Measurements from ENCODE around the gene AKAP13.
"Not testable (repeated sequence)": the region's sequence is repeated elsewhere in the genome, so short reads cannot be mapped to it uniquely, and the experiment has no call there.

Gene AKAP13

DNA sequence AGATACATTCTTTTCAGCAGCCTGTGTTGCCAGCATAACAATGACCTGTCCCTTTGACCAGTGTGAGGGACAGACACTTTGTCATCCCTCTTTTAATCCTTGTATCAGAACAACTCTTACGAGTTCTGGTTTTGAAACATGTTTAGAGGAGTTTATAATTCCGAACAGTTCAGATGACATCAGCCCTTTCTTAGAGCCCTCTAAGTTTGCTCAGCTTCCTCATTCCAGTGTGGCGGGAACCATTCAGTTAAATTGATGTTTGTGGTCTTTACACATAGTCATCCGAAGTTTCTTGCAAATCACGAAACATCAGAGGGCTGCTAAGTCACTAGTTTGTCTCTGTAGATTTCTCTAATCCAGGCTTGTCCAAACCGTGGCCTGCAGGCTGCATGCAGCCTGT is 102.5 kb downstream of the AKAP13 start:
- H3K4me1 ChIP-seq (ENCODE audit: control insufficient read depth in 1 of 2, insufficient read depth in 1 of 2, low read depth in 1 of 2, low read length in 1 of 2) = no peaks in the 10 kb centered on the region
- H3K27ac ChIP-seq = no peak overlapping the region
- H3K4me3 ChIP-seq (ENCODE audit: low read depth in 1 of 2, low read length in 1 of 2) = no peak overlapping the region
- no peaks in the 10 kb centered on the region for H3K9me3 ChIP-seq
- no peaks in the 10 kb centered on the region for H3K27me3 ChIP-seq
- no peaks in the 10 kb centered on the region for H3K36me3 ChIP-seq
- TF ChIP-seq, protein P1, sequence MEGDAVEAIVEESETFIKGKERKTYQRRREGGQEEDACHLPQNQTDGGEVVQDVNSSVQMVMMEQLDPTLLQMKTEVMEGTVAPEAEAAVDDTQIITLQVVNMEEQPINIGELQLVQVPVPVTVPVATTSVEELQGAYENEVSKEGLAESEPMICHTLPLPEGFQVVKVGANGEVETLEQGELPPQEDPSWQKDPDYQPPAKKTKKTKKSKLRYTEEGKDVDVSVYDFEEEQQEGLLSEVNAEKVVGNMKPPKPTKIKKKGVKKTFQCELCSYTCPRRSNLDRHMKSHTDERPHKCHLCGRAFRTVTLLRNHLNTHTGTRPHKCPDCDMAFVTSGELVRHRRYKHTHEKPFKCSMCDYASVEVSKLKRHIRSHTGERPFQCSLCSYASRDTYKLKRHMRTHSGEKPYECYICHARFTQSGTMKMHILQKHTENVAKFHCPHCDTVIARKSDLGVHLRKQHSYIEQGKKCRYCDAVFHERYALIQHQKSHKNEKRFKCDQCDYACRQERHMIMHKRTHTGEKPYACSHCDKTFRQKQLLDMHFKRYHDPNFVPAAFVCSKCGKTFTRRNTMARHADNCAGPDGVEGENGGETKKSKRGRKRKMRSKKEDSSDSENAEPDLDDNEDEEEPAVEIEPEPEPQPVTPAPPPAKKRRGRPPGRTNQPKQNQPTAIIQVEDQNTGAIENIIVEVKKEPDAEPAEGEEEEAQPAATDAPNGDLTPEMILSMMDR (IDR thresholded peaks at IDR 0.05) = no peak

DNA sequence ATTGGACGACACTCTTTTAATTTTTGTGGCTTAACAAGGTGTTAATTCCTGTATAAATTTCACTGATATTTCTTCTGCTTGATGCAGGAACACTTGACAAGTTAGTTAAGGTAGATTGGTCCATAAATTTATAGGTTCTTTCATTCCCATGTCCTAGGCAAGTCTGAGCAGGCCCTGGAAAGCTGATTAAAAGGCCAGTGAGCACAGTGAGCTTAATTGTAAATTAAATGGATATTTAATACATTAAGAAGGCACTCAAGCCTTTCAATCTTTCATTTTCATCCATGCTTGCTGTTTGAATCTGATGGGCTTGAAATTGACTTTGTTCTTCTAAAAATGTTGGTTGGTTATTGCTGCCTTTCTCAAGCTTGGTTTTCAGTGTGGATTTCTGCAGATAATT is 103.6 kb downstream of the AKAP13 start:
- H3K27me3 ChIP-seq; H3K4me3 ChIP-seq (ENCODE audit: low read depth in 1 of 2, low read length in 1 of 2); H3K4me1 ChIP-seq (ENCODE audit: control insufficient read depth in 1 of 2, insufficient read depth in 1 of 2, low read depth in 1 of 2, low read length in 1 of 2); H3K27ac ChIP-seq; H3K36me3 ChIP-seq; H3K9me3 ChIP-seq: not testable (repeated sequence)

DNA sequence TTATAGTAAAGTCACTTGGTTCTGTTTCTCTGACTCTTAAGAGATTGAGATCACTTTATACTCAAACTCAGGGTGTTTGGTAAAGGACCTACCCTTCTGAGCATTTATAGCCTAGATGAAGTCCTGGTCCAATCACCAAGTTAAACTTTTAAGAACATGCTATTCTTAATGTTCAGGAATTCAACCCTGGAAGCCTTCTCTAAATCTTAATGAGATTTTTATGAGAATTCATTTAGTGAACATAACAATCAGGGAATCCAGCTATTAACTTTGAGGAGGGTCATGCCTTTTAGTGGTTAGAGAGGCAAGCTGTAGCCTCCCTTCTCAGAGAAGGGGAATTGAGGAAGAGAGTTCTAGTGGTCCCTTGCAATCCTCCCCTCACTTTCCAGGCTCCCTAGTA is 104.5 kb downstream of the AKAP13 start:
- not testable (repeated sequence) for H3K4me1 ChIP-seq (ENCODE audit: control insufficient read depth in 1 of 2, insufficient read depth in 1 of 2, low read depth in 1 of 2, low read length in 1 of 2); H3K27ac ChIP-seq; H3K4me3 ChIP-seq (ENCODE audit: low read depth in 1 of 2, low read length in 1 of 2); H3K36me3 ChIP-seq; H3K9me3 ChIP-seq; H3K27me3 ChIP-seq

DNA sequence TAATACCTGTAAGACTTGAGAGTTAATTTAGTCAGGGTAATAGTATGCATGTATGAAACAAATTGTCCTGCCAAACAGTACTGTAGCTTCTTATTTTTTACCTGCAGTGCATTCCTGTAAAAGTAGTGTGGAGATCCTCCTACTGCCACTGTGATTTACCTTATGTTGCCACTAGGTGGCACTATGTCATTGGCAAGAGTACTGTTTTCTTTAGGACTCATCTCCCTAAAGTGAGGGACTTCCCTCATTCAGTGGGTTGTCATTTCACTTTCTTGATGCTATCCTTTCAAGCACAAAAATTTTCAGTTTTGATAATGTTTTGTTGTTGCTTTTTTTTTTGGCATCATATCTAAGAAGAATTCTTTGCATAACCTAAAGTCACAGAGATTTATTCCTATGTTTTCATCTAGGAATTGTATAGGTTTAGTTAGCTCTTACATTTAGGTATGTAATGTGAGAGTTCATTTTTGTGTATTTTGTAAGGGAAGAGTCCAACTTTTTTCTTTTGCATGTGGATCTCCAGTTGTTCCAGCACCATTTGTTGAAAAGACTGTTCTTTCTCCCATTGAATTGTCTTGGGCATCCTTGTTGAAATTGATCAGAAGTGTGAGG is 105.7 kb downstream of the AKAP13 start:
- no peaks in the 10 kb centered on the region for H3K27me3 ChIP-seq
- no peak overlapping the region for H3K4me3 ChIP-seq (ENCODE audit: low read depth in 1 of 2, low read length in 1 of 2)
- no peak overlapping the region for H3K27ac ChIP-seq
- H3K9me3 ChIP-seq = no peaks in the 10 kb centered on the region
- TF ChIP-seq, protein P1 (IDR thresholded peaks at IDR 0.05) = peak; percentile 84
- H3K4me1 ChIP-seq (ENCODE audit: control insufficient read depth in 1 of 2, insufficient read depth in 1 of 2, low read depth in 1 of 2, low read length in 1 of 2) = peaks cover 19% of the 10 kb centered on the region in 2 experiments
- H3K36me3 ChIP-seq = no peaks in the 10 kb centered on the region

DNA sequence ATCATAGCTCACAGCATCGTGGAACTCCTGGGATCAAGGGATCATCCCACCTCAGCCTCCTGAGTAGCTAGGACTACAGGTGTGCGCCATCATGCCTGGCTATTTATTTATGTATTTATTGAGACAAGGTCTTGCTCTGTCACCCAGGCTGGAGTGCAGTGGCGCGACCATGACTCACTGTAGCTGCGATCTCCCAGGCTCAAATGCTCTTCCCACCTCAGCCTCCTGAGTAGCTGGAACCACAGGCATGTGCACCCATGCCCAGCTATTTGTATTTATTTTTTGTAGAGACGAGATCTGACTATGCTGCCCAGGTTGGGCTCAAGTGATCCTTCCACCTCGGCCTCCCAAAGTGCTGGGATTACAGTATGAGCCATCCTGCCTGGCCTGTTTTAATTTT is 107.4 kb downstream of the AKAP13 start:
- H3K27ac ChIP-seq; H3K27me3 ChIP-seq; H3K4me3 ChIP-seq (ENCODE audit: low read depth in 1 of 2, low read length in 1 of 2); H3K9me3 ChIP-seq; H3K36me3 ChIP-seq: not testable (repeated sequence)
- peaks cover 35 to 36% of the 10 kb centered on the region in 2 experiments for H3K4me1 ChIP-seq (ENCODE audit: control insufficient read depth in 1 of 2, insufficient read depth in 1 of 2, low read depth in 1 of 2, low read length in 1 of 2)

DNA sequence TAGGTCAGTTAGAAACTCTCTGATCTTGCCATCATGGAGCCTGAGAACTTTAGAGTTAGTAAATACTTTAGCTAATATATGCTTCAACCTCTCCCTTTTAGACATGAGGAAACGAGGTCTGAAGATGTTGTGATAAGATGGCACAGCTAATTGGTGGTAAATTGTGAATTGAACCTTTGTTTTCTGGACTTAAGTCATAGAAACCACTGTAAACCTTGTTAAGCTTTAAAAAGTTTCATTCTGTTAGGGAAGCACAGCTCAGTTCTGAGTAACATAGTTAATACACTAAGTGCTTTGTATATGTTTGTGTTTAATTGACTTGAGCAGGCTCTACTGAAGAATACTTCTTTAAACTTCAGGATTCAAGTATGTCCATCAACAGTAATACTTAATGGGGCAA is 108.6 kb downstream of the AKAP13 start:
- TF ChIP-seq, protein P1 (IDR thresholded peaks at IDR 0.05) = no peak
- no peak overlapping the region for H3K27ac ChIP-seq
- H3K9me3 ChIP-seq = no peaks in the 10 kb centered on the region
- H3K36me3 ChIP-seq = no peaks in the 10 kb centered on the region
- H3K4me1 ChIP-seq (ENCODE audit: control insufficient read depth in 1 of 2, insufficient read depth in 1 of 2, low read depth in 1 of 2, low read length in 1 of 2) = peaks cover 41% of the 10 kb centered on the region in 2 experiments
- no peaks in the 10 kb centered on the region for H3K27me3 ChIP-seq
- H3K4me3 ChIP-seq (ENCODE audit: low read depth in 1 of 2, low read length in 1 of 2) = no peak overlapping the region

DNA sequence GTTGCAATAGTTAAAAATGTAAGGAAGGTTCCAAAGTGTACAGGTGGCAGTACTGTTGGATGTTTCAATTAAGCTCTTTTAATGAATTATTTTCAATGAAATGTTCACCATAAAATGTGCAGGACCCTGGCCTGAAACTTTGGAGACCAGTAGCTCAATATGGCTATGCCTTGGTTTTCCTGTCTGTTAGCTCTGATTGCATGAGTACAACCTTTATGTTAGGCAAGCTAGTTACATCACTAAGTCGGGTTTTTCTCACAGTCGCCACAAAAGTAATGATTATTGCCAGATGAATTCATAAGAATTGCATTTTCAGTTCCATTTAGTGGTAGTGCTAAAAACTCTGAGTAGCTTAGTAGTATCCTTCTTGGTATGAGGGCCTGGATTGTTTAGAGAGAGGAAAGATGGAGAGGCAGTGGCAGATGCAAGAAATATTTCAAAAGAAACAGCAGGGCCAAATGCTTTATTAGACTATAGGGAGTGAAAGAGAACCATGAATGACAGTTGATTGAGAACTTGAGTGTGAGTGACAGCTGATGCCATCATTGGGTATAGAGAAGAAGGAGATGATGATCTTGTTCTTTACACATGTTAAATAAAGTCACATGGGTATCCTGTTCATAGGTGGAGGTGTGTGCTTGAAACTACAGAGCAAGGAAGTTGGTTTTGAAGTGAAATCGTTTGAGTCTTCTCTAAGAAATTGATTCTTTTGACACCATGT is 109.5 kb downstream of the AKAP13 start:
- Histone ChIP-seq H3K4me3 (ENCODE audit: low read depth in 1 of 2, low read length in 1 of 2) (no peak overlapping the region), H3K27me3 (no peaks in the 10 kb centered on the region), H3K9me3 (no peaks in the 10 kb centered on the region), H3K27ac (peak overlapping the region; percentile 37), H3K4me1 (ENCODE audit: control insufficient read depth in 1 of 2, insufficient read depth in 1 of 2, low read depth in 1 of 2, low read length in 1 of 2) (peaks cover 41% of the 10 kb centered on the region in 2 experiments), H3K36me3 (no peaks in the 10 kb centered on the region)
- TF ChIP-seq, protein P1 (IDR thresholded peaks at IDR 0.05) = no peak
